Measurements from ENCODE around the gene WDR44. TPM values are rescaled to one million over a fixed set of nuclear protein-coding genes. Genes with fewer than 3 reads are reported as not detected.

Gene WDR44
- total RNA-seq, 1 experiment from 2014 or later, result 22.3 TPM

DNA sequence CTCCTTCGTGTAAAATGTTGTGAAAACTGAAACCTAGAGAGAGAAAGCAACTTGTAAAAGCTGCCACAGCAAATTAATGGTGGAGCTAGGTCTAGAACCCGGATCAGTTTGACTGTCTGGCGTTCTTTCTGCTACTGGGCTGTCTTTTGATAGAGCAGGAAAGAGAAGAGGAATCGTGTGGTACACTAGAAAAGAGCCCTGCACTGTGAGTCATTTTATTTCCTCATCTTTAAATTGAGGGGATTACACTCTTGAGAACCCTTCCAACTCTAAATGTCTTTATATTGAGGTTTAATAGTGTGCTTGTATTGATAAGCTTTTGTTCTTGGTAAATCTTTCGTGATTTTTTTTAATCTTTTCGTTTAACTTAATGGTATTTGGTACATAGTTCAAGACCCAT, 4.3 kb downstream of the WDR44 start:
- H3K27ac ChIP-seq (ENCODE audit: low read length), result peak overlapping the region; percentile 34; the same call in 1 of the 2 replicates
- in situ Hi-C loops (cut with HindIII; ENCODE audit: low pct_unique_long_range_greater_than_20kb, low sequenced_read_pairs), result no loop called here

DNA sequence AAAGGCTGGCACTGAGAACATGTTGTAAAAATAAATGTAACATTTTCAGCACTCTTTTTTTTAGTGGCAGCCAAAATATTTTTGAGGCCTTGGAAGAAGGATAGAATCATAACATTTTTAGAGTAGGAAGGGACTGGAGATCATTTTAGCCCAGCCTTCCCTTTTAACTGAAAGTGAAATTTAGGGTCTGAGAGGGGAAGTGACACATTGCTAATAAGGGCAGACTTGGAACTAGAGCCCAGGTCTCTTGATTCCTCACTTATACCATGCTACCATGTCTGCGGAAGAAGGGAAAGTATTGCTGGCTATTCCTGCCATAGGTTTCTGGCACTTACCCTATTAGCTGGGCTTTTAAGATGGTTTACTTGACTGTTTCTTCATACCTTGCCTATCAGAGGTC, 4.8 kb downstream of the WDR44 start:
- TF ChIP-seq, protein P1, sequence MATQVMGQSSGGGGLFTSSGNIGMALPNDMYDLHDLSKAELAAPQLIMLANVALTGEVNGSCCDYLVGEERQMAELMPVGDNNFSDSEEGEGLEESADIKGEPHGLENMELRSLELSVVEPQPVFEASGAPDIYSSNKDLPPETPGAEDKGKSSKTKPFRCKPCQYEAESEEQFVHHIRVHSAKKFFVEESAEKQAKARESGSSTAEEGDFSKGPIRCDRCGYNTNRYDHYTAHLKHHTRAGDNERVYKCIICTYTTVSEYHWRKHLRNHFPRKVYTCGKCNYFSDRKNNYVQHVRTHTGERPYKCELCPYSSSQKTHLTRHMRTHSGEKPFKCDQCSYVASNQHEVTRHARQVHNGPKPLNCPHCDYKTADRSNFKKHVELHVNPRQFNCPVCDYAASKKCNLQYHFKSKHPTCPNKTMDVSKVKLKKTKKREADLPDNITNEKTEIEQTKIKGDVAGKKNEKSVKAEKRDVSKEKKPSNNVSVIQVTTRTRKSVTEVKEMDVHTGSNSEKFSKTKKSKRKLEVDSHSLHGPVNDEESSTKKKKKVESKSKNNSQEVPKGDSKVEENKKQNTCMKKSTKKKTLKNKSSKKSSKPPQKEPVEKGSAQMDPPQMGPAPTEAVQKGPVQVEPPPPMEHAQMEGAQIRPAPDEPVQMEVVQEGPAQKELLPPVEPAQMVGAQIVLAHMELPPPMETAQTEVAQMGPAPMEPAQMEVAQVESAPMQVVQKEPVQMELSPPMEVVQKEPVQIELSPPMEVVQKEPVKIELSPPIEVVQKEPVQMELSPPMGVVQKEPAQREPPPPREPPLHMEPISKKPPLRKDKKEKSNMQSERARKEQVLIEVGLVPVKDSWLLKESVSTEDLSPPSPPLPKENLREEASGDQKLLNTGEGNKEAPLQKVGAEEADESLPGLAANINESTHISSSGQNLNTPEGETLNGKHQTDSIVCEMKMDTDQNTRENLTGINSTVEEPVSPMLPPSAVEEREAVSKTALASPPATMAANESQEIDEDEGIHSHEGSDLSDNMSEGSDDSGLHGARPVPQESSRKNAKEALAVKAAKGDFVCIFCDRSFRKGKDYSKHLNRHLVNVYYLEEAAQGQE (IDR thresholded peaks at IDR 0.05; ENCODE audit: insufficient read depth in 1 of 2, low read depth in 2 of 2, low read length in 1 of 2), result no peak
- TF ChIP-seq SIN3A (IDR thresholded peaks at IDR 0.05; ENCODE audit: borderline replicate concordance, insufficient read depth, low read depth, low read length) (no peak), POLR2AphosphoS5 (IDR thresholded peaks at IDR 0.05; ENCODE audit: low read depth, low read length) (no peak), TCF7L2 (IDR thresholded peaks at IDR 0.05; ENCODE audit: low read depth, low read length) (no peak)
- TF ChIP-seq, protein P2, sequence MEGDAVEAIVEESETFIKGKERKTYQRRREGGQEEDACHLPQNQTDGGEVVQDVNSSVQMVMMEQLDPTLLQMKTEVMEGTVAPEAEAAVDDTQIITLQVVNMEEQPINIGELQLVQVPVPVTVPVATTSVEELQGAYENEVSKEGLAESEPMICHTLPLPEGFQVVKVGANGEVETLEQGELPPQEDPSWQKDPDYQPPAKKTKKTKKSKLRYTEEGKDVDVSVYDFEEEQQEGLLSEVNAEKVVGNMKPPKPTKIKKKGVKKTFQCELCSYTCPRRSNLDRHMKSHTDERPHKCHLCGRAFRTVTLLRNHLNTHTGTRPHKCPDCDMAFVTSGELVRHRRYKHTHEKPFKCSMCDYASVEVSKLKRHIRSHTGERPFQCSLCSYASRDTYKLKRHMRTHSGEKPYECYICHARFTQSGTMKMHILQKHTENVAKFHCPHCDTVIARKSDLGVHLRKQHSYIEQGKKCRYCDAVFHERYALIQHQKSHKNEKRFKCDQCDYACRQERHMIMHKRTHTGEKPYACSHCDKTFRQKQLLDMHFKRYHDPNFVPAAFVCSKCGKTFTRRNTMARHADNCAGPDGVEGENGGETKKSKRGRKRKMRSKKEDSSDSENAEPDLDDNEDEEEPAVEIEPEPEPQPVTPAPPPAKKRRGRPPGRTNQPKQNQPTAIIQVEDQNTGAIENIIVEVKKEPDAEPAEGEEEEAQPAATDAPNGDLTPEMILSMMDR (IDR thresholded peaks at IDR 0.05), result no peak
- H3K4me3 ChIP-seq (ENCODE audit: low read depth in 2 of 2, low read length in 2 of 2), result no peak overlapping the region
- no peaks in the 10 kb centered on the region for H3K9me3 ChIP-seq (ENCODE audit: control insufficient read depth, insufficient read depth, low read depth, low read length)
- intact Hi-C loops (cut with micrococcal nuclease; ENCODE audit: unreplicated experiment) (no loop called here), in situ Hi-C loops (cut with HindIII; ENCODE audit: low pct_unique_long_range_greater_than_20kb, low sequenced_read_pairs) (no loop called here)
- H3K27me3 ChIP-seq (ENCODE audit: control insufficient read depth, insufficient read depth, low read length), result no peaks in the 10 kb centered on the region
- CTCF ChIA-PET, result no interaction called here
- ATAC-seq (no peak), DNase-seq (ENCODE audit: low read depth, low spot score) (no peak)
- H3K27ac ChIP-seq (ENCODE audit: low read length), result peak overlapping the region; percentile 29; the same call in 1 of the 2 replicates
- no TSS peak for BruUV-seq (replicated peaks)
- POLR2A ChIA-PET, result no interaction called here
- peaks cover 38% of the 10 kb centered on the region for H3K4me1 ChIP-seq (ENCODE audit: control insufficient read depth, insufficient read depth, low read length)
- no peaks in the 10 kb centered on the region for H3K36me3 ChIP-seq (ENCODE audit: control insufficient read depth, insufficient read depth, low read length)

More for the DNA sequence above, 4.3 kb downstream of the WDR44 start:
- no TSS peak for BruUV-seq (replicated peaks)
- Histone ChIP-seq H3K4me3 (ENCODE audit: low read depth in 2 of 2, low read length in 2 of 2) (no peak overlapping the region), H3K9me3 (ENCODE audit: control insufficient read depth, insufficient read depth, low read depth, low read length) (no peaks in the 10 kb centered on the region), H3K36me3 (ENCODE audit: control insufficient read depth, insufficient read depth, low read length) (no peaks in the 10 kb centered on the region), H3K27me3 (ENCODE audit: control insufficient read depth, insufficient read depth, low read length) (no peaks in the 10 kb centered on the region), H3K4me1 (ENCODE audit: control insufficient read depth, insufficient read depth, low read length) (peaks cover 35% of the 10 kb centered on the region)
- TF ChIP-seq, protein P2 (IDR thresholded peaks at IDR 0.05), result no peak
- TF ChIP-seq POLR2AphosphoS5 (IDR thresholded peaks at IDR 0.05; ENCODE audit: low read depth, low read length) (no peak), TCF7L2 (IDR thresholded peaks at IDR 0.05; ENCODE audit: low read depth, low read length) (no peak), SIN3A (IDR thresholded peaks at IDR 0.05; ENCODE audit: borderline replicate concordance, insufficient read depth, low read depth, low read length) (no peak)
- TF ChIP-seq, protein P1 (IDR thresholded peaks at IDR 0.05; ENCODE audit: insufficient read depth in 1 of 2, low read depth in 2 of 2, low read length in 1 of 2), result no peak
- CTCF ChIA-PET, result no interaction called here
- intact Hi-C loops (cut with micrococcal nuclease; ENCODE audit: unreplicated experiment), result no loop called here
- POLR2A ChIA-PET, result no interaction called here
- DNase-seq (ENCODE audit: low read depth, low spot score) (no peak), ATAC-seq (no peak)
